Measurements from ENCODE around the gene THAP7. TPM values are rescaled to one million over a fixed set of nuclear protein-coding genes. Genes with fewer than 3 reads are reported as not detected.

THAP7 gene
- total and polyA plus RNA-seq, 9 of the 15 experiments (the other 6 are each of a cell fraction or from before 2014, with no cell fraction given), result 7.9 to 263 (median 84.1) TPM

- TF ChIP-seq POLR2A (conservative IDR thresholded peaks at IDR 0.05) (peak; percentile 29; the same call in 1 of the 2 replicates), KDM5B (IDR thresholded peaks at IDR 0.05; ENCODE audit: insufficient replicate concordance, low read depth, low read length) (peak; percentile 51), SIN3B (IDR thresholded peaks at IDR 0.05; ENCODE audit: low read depth) (0 out of 2 replicates have a peak, but pooled peaks have one; percentile 6), KLF10 (CRISPR knock-in tag; IDR thresholded peaks at IDR 0.05) (0 out of 2 replicates have a peak, but pooled peaks have one; percentile 51), ZBTB17 (CRISPR knock-in tag; IDR thresholded peaks at IDR 0.05) (peak; percentile 34; the same call in 1 of the 2 replicates), TFAP4 (CRISPR knock-in tag; IDR thresholded peaks at IDR 0.05; ENCODE audit: borderline replicate concordance) (0 out of 2 replicates have a peak, but pooled peaks have one; percentile 26), FOXA3 (CRISPR knock-in tag; conservative IDR thresholded peaks at IDR 0.05 in 1 of 2, IDR thresholded peaks at IDR 0.05 in 1 of 2) (0 out of 4 replicates have a peak, but pooled peaks of 1 of the 2 experiments have one; percentile 29), BRCA1 (IDR thresholded peaks at IDR 0.05) (no peak), BRCA1 (CRISPR knock-in tag; IDR thresholded peaks at IDR 0.05) (0 out of 2 replicates have a peak, but pooled peaks have one; percentile 88), RBM22 (IDR thresholded peaks at IDR 0.05; ENCODE audit: low read depth, low read length, poor library complexity, severe bottlenecking) (peak; percentile 84), PHF8 (IDR thresholded peaks at IDR 0.05; ENCODE audit: borderline replicate concordance, low read length) (no peak), WHSC1 (IDR thresholded peaks at IDR 0.05; ENCODE audit: low read length) (peak; percentile 95), TEAD4 (IDR thresholded peaks at IDR 0.05; ENCODE audit: low read length) (0 out of 2 replicates have a peak, but pooled peaks have one; percentile 10), TEAD4 (CRISPR knock-in tag; IDR thresholded peaks at IDR 0.05; ENCODE audit: borderline replicate concordance) (no peak), XRCC5 (IDR thresholded peaks at IDR 0.05; ENCODE audit: low read depth, low read length) (peak; percentile 19; the same call in 1 of the 2 replicates), STAG1 (CRISPR knock-in tag; IDR thresholded peaks at IDR 0.05; ENCODE audit: borderline replicate concordance) (peak; percentile 36; the same call in 1 of the 2 replicates), HDAC6 (IDR thresholded peaks at IDR 0.05; ENCODE audit: low read depth, low read length) (0 out of 2 replicates have a peak, but pooled peaks have one; percentile 63)
Measured at GRCh38 chr22:20951932-20952380, 50.0 kb downstream of the THAP7 start (continued).
